Liver (tissue), 9 donors: ENCODE data around the gene OBP2A. TPM values are rescaled to one million over a fixed set of nuclear protein-coding genes. Genes with fewer than 3 reads are reported as not detected.

Source experiments
- DNase-seq: peaks from one replicate; pipeline ENCODE4 v3.0.0-alpha.2; 2017; ENCODE audit warnings: low spot score
- H3K27ac ChIP-seq, 2 donors: one replicate each; pipeline ENCODE4 v1.7.0; 2013; ENCODE audit warnings: inconsistent platforms in 2 of 2, low read length in 2 of 2, control low read depth in 1 of 2, low read depth in 1 of 2, mild to moderate bottlenecking in 1 of 2
- H3K27me3 ChIP-seq, 4 donors: one replicate each; pipeline versions ENCODE4 v1.6.1 to v1.7.0; 2013; ENCODE audit warnings: low read length in 3 of 4, inconsistent platforms in 1 of 4, mild to moderate bottlenecking in 1 of 4, moderate library complexity in 1 of 4; ENCODE audit not compliant: control insufficient read depth in 4 of 4, insufficient read depth in 4 of 4
- H3K36me3 ChIP-seq, 4 donors: one replicate each; pipeline versions ENCODE4 v1.6.1 to v1.7.0; 2013; ENCODE audit warnings: low read length in 3 of 4, mild to moderate bottlenecking in 3 of 4, low read depth in 1 of 4, moderate library complexity in 1 of 4; ENCODE audit not compliant: control insufficient read depth in 4 of 4, insufficient read depth in 3 of 4
- H3K4me1 ChIP-seq, 4 donors: one replicate each; pipeline versions ENCODE4 v1.6.1 to v1.7.0; 2013; ENCODE audit warnings: low read length in 3 of 4, mild to moderate bottlenecking in 3 of 4, moderate library complexity in 1 of 4; ENCODE audit not compliant: control insufficient read depth in 4 of 4, insufficient read depth in 4 of 4
- H3K4me3 ChIP-seq, 3 donors: one replicate each; pipeline versions ENCODE4 v1.6.1 to v1.7.0; 2013; ENCODE audit warnings: low read length in 3 of 3, control low read depth in 1 of 3, low read depth in 1 of 3, mild to moderate bottlenecking in 1 of 3
- H3K9ac ChIP-seq, 2 donors: one replicate each; pipeline ENCODE4 v1.7.0; 2013; ENCODE audit warnings: low read length in 2 of 2, mild to moderate bottlenecking in 2 of 2, moderate library complexity in 2 of 2, control low read depth in 1 of 2, low read depth in 1 of 2
- H3K9me3 ChIP-seq, 4 donors: one replicate each; pipeline versions ENCODE4 v1.6.1 to v1.7.0; 2013; ENCODE audit warnings: low read length in 3 of 4; ENCODE audit not compliant: control insufficient read depth in 4 of 4
- EGR1 ChIP-seq, 2 donors: IDR thresholded peaks; 2 replicates each; pipeline ENCODE4 v1.6.1; 2016 to 2018; ENCODE audit warnings: antibody characterized with exemption in 2 of 2, low read depth in 2 of 2
- FOXA1 ChIP-seq: IDR thresholded peaks from 2 replicates; pipeline ENCODE4 v1.6.1; 2016; ENCODE audit warnings: antibody characterized with exemption
- FOXA2 ChIP-seq: IDR thresholded peaks from 2 replicates; pipeline ENCODE4 v1.6.1; 2016; ENCODE audit warnings: antibody characterized with exemption
- GABPA ChIP-seq, 2 donors: IDR thresholded peaks in 1 of 2; conservative IDR thresholded peaks in 1 of 2; 2 replicates each; pipeline ENCODE4 v1.6.1; 2016; ENCODE audit warnings: antibody characterized with exemption in 2 of 2, mild to moderate bottlenecking in 1 of 2, moderate library complexity in 1 of 2
- HNF4A ChIP-seq, 2 donors: conservative IDR thresholded peaks; 2 replicates each; pipeline ENCODE4 v1.6.1; 2016; ENCODE audit warnings: antibody characterized with exemption in 2 of 2, mild to moderate bottlenecking in 2 of 2
- HNF4G ChIP-seq: IDR thresholded peaks from 2 replicates; pipeline ENCODE4 v1.6.1; 2016; ENCODE audit warnings: antibody characterized with exemption
- JUND ChIP-seq, 2 donors: IDR thresholded peaks; 2 replicates each; pipeline ENCODE4 v1.6.1; 2016; ENCODE audit warnings: antibody characterized with exemption in 2 of 2
- NR2F2 ChIP-seq: IDR thresholded peaks from 2 replicates; pipeline ENCODE4 v1.6.1; 2016; ENCODE audit warnings: antibody characterized with exemption
- RAD21 ChIP-seq, 2 donors: IDR thresholded peaks; 2 replicates each; pipeline ENCODE4 v1.6.1; 2016; ENCODE audit warnings: antibody characterized with exemption in 2 of 2, mild to moderate bottlenecking in 2 of 2
- RXRA ChIP-seq, 2 donors: IDR thresholded peaks; 2 replicates each; pipeline ENCODE4 v1.6.1; 2017 to 2018; ENCODE audit warnings: antibody characterized with exemption in 2 of 2, mild to moderate bottlenecking in 1 of 2
- SP1 ChIP-seq: IDR thresholded peaks from 2 replicates; pipeline ENCODE4 v1.6.1; 2018; ENCODE audit warnings: antibody characterized with exemption, mild to moderate bottlenecking
- TAF1 ChIP-seq: conservative IDR thresholded peaks from 2 replicates; pipeline ENCODE4 v1.6.1; 2016; ENCODE audit warnings: antibody characterized with exemption, mild to moderate bottlenecking
- YY1 ChIP-seq: IDR thresholded peaks from 2 replicates; pipeline ENCODE4 v1.6.1; 2016; ENCODE audit warnings: antibody characterized with exemption, mild to moderate bottlenecking
- WGBS: extraction: QIAGEN DNeasy Blood & Tissue Kit; methylation state at CpG from one replicate; pipeline ENCODE4 v1.1.7; 2013; 5-methylcytosine and 5-hydroxymethylcytosine counted together
- polyA plus RNA-seq, 2 donors: library from polyadenylated mRNA; stranded (reverse) in 1 of 2; unstranded in 1 of 2; fragments of 200-250 nt in 1 of 2; fragments of >200 nt in 1 of 2; fragmentation: Nextera tagmentation in 1 of 2; extraction: Ambion mirVana in 1 of 2; gene quantifications; one replicate each; pipeline versions ENCODE4 v1.2.1 to v1.2.3, GENCODE V29; 2013 to 2015
- total RNA-seq, 2 donors: library from RNA; depleted of rRNA; stranded (reverse); fragments of >200 nt; gene quantifications; one replicate each; pipeline ENCODE4 v1.2.3, GENCODE V29; 2014
- TF ChIP-seq, protein P1 (sequence below): fragments of 150-350 bp; IDR thresholded peaks from 2 replicates; pipeline ENCODE4 v1.5.1; 2017; ENCODE audit warnings: improper control_type of control experiment, low read depth, low read length; ENCODE audit not compliant: missing input control
- TF ChIP-seq, protein P2 (sequence below): IDR thresholded peaks from 2 replicates; pipeline ENCODE4 v1.6.1; 2016; ENCODE audit warnings: antibody characterized with exemption, mild to moderate bottlenecking
- TF ChIP-seq, protein P3 (sequence below): IDR thresholded peaks from 2 replicates; pipeline ENCODE4 v1.6.1; 2016; ENCODE audit warnings: antibody characterized with exemption
- TF ChIP-seq, protein P4 (sequence below): IDR thresholded peaks from 2 replicates; pipeline ENCODE4 v1.6.1; 2016; ENCODE audit warnings: antibody characterized with exemption
- TF ChIP-seq, protein P5 (sequence below): IDR thresholded peaks from 2 replicates; pipeline ENCODE4 v1.6.1; 2016; ENCODE audit warnings: antibody characterized with exemption
- donor health status: healthy.
- donor health status: healthy.
- donor health status: healthy.
- donor health status: healthy.
- donor health status: healthy.

OBP2A gene
- total and polyA plus RNA-seq, 4 donors, result not detected

DNA sequence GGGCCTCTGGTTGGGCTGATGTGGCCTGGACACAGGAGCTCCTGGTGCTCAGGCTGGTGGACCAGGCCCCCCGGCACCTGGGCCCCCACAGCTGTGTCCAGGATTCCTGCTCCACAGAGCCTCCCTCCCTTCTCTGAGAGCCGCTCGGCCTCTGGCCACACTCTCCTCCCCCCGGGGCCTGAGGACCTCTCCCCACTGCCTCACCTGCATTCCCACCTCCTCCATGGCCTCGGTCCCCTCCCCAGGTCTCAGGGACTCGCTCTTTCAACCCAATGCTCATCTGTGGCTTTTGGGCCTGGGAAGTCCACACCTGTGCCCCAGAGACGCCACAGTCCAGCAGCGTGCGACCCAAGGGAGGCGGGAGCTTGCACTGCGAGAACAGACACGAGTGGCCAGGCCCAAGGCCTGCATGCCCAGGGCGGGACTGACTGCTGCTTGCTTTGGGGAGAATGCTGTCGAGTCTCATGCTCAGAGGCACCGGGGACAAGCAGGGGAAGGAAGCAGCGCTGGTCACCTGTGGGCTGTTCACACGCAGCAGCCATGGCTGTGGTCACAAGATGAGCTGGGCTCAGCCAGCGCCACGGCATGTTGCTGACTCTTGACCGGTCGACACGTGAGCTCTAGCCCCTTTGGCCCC is 30.2 kb downstream of the OBP2A start:
- WGBS, result 81% methylated on average over 22 of the region's 22 CpGs
- no peak overlapping the region for H3K27ac ChIP-seq
- DNase-seq, result no peak
- TF ChIP-seq, protein P1, sequence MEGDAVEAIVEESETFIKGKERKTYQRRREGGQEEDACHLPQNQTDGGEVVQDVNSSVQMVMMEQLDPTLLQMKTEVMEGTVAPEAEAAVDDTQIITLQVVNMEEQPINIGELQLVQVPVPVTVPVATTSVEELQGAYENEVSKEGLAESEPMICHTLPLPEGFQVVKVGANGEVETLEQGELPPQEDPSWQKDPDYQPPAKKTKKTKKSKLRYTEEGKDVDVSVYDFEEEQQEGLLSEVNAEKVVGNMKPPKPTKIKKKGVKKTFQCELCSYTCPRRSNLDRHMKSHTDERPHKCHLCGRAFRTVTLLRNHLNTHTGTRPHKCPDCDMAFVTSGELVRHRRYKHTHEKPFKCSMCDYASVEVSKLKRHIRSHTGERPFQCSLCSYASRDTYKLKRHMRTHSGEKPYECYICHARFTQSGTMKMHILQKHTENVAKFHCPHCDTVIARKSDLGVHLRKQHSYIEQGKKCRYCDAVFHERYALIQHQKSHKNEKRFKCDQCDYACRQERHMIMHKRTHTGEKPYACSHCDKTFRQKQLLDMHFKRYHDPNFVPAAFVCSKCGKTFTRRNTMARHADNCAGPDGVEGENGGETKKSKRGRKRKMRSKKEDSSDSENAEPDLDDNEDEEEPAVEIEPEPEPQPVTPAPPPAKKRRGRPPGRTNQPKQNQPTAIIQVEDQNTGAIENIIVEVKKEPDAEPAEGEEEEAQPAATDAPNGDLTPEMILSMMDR, result no peak
- no peak for TF ChIP-seq YY1
- no peak for TF ChIP-seq RXRA (IDR thresholded peaks at IDR 0.05)
- no peak for TF ChIP-seq SP1
- no peak for TF ChIP-seq EGR1 (IDR thresholded peaks at IDR 0.05; ENCODE audit: low read depth in 2 of 2)
- no peak for TF ChIP-seq RAD21 (IDR thresholded peaks at IDR 0.05)
- no peak for TF ChIP-seq FOXA2
- no peak for TF ChIP-seq FOXA1
- no peak for TF ChIP-seq HNF4G
- no peak for TF ChIP-seq JUND (IDR thresholded peaks at IDR 0.05)
- TF ChIP-seq NR2F2, result no peak
- TF ChIP-seq, protein P2, sequence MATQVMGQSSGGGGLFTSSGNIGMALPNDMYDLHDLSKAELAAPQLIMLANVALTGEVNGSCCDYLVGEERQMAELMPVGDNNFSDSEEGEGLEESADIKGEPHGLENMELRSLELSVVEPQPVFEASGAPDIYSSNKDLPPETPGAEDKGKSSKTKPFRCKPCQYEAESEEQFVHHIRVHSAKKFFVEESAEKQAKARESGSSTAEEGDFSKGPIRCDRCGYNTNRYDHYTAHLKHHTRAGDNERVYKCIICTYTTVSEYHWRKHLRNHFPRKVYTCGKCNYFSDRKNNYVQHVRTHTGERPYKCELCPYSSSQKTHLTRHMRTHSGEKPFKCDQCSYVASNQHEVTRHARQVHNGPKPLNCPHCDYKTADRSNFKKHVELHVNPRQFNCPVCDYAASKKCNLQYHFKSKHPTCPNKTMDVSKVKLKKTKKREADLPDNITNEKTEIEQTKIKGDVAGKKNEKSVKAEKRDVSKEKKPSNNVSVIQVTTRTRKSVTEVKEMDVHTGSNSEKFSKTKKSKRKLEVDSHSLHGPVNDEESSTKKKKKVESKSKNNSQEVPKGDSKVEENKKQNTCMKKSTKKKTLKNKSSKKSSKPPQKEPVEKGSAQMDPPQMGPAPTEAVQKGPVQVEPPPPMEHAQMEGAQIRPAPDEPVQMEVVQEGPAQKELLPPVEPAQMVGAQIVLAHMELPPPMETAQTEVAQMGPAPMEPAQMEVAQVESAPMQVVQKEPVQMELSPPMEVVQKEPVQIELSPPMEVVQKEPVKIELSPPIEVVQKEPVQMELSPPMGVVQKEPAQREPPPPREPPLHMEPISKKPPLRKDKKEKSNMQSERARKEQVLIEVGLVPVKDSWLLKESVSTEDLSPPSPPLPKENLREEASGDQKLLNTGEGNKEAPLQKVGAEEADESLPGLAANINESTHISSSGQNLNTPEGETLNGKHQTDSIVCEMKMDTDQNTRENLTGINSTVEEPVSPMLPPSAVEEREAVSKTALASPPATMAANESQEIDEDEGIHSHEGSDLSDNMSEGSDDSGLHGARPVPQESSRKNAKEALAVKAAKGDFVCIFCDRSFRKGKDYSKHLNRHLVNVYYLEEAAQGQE, result no peak
- TF ChIP-seq TAF1, result no peak
- no peak for TF ChIP-seq GABPA (IDR thresholded peaks at IDR 0.05 in 1 of 2, conservative IDR thresholded peaks at IDR 0.05 in 1 of 2)
- TF ChIP-seq, protein P3, sequence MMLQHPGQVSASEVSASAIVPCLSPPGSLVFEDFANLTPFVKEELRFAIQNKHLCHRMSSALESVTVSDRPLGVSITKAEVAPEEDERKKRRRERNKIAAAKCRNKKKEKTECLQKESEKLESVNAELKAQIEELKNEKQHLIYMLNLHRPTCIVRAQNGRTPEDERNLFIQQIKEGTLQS, result no peak
- TF ChIP-seq, protein P4, sequence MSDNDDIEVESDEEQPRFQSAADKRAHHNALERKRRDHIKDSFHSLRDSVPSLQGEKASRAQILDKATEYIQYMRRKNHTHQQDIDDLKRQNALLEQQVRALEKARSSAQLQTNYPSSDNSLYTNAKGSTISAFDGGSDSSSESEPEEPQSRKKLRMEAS, result no peak
- H3K9ac ChIP-seq, result no peak overlapping the region
- no peaks in the 10 kb centered on the region for H3K36me3 ChIP-seq
- no peaks in the 10 kb centered on the region for H3K9me3 ChIP-seq
- peaks cover 0 to 12% (median 2%) of the 10 kb centered on the region in 4 donors for H3K27me3 ChIP-seq
- H3K4me3 ChIP-seq, result no peak overlapping the region
- no peaks in the 10 kb centered on the region for H3K4me1 ChIP-seq

DNA sequence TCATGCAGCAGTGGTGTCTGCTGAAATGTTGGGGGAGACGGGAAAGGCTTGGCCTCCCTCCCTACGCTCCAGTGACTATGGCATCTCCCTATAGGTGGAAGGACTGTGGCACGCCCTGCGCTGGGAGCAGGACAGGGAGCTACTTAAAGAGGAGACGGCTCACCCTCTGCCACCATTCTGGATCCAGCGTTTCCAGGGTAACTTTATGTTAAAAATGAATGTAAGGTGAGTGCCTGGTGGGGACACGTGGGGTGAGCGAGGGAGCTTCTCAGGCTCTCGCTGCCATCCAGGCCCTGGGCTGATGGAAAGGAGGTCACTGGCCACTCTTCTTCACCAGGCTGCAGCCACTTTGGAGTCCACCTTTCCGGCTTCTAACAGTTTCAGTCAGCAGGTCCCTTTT is 31.3 kb downstream of the OBP2A start:
- Histone ChIP-seq H3K9me3 (no peaks in the 10 kb centered on the region), H3K4me3 (no peak overlapping the region), H3K27ac (no peak overlapping the region), H3K36me3 (no peaks in the 10 kb centered on the region), H3K27me3 (peaks cover 0 to 5% (median 2%) of the 10 kb centered on the region in 4 donors), H3K9ac (no peak overlapping the region), H3K4me1 (no peaks in the 10 kb centered on the region)
- DNase-seq, result no peak
- TF ChIP-seq HNF4G, result no peak
- TF ChIP-seq HNF4A (conservative IDR thresholded peaks at IDR 0.05), result no peak
- no peak for TF ChIP-seq GABPA (IDR thresholded peaks at IDR 0.05 in 1 of 2, conservative IDR thresholded peaks at IDR 0.05 in 1 of 2)
- TF ChIP-seq, protein P5, sequence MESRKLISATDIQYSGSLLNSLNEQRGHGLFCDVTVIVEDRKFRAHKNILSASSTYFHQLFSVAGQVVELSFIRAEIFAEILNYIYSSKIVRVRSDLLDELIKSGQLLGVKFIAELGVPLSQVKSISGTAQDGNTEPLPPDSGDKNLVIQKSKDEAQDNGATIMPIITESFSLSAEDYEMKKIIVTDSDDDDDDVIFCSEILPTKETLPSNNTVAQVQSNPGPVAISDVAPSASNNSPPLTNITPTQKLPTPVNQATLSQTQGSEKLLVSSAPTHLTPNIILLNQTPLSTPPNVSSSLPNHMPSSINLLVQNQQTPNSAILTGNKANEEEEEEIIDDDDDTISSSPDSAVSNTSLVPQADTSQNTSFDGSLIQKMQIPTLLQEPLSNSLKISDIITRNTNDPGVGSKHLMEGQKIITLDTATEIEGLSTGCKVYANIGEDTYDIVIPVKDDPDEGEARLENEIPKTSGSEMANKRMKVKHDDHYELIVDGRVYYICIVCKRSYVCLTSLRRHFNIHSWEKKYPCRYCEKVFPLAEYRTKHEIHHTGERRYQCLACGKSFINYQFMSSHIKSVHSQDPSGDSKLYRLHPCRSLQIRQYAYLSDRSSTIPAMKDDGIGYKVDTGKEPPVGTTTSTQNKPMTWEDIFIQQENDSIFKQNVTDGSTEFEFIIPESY, result no peak
- no peak for TF ChIP-seq SP1
- no peak for TF ChIP-seq FOXA1
- TF ChIP-seq, protein P4, result no peak
- no peak for TF ChIP-seq YY1
- WGBS, result 77% methylated on average over 10 of the region's 10 CpGs
